GM23338 (cell line): ENCODE data around the gene CYP26B1. TPM values are rescaled to one million over a fixed set of nuclear protein-coding genes. Genes with fewer than 3 reads are reported as not detected.

ENCODE experiments used
- ATAC-seq: fragments of 200-7000 bp; cut with Tn5 transposase; 3 replicates; pipeline ENCODE4 v1.9.1; 2020
- DNase-seq: peaks from one replicate; pipeline ENCODE4 v3.0.0-alpha.2; 2015; ENCODE audit warnings: low spot score
- H2AFZ ChIP-seq: fragments of 200-600 bp; sonication (generic); 2 replicates; pipeline ENCODE4 v1.8.0; 2016; ENCODE audit warnings: antibody characterized with exemption, mild to moderate bottlenecking, moderate library complexity
- H3F3A ChIP-seq: fragments of 200-600 bp; sonication (generic); replicated peaks from 2 replicates; pipeline ENCODE4 v1.8.0; 2017; ENCODE audit warnings: antibody characterized with exemption, mixed run types, low read depth
- H3K27ac ChIP-seq: fragments of 200-600 bp; sonication (generic); 2 replicates; pipeline ENCODE4 v1.6.1; 2016; ENCODE audit warnings: low read depth
- H3K27me3 ChIP-seq: fragments of 200-600 bp; sonication (generic); 2 replicates; pipeline ENCODE4 v1.8.0; 2016; ENCODE audit warnings: mild to moderate bottlenecking, mixed run types, moderate library complexity; ENCODE audit not compliant: insufficient read depth
- H3K36me3 ChIP-seq: fragments of 200-600 bp; sonication (generic); 2 replicates; pipeline ENCODE4 v1.8.0; 2016; ENCODE audit warnings: mild to moderate bottlenecking; ENCODE audit not compliant: insufficient read depth
- H3K4me1 ChIP-seq: fragments of 200-600 bp; sonication (generic); 2 replicates; pipeline ENCODE4 v1.8.0; 2016; ENCODE audit warnings: mild to moderate bottlenecking, moderate library complexity; ENCODE audit not compliant: insufficient read depth
- H3K4me2 ChIP-seq: fragments of 200-600 bp; sonication (generic); 2 replicates; pipeline ENCODE4 v1.7.1; 2017; ENCODE audit warnings: mixed run types
- H3K4me3 ChIP-seq: fragments of 200-600 bp; sonication (generic); 2 replicates; pipeline ENCODE4 v1.6.1; 2016; ENCODE audit warnings: mixed run types
- H3K79me2 ChIP-seq: fragments of 200-600 bp; sonication (generic); replicated peaks from 2 replicates; pipeline ENCODE4 v1.8.0; 2017; ENCODE audit warnings: mild to moderate bottlenecking; ENCODE audit not compliant: insufficient read depth
- H3K9me2 ChIP-seq: fragments of 200-600 bp; sonication (generic); 2 replicates; pipeline ENCODE4 v1.8.0; 2017; ENCODE audit not compliant: insufficient read depth
- H4K20me1 ChIP-seq: fragments of 200-600 bp; sonication (generic); replicated peaks from 2 replicates; pipeline ENCODE4 v1.8.0; 2017; ENCODE audit warnings: mild to moderate bottlenecking; ENCODE audit not compliant: insufficient read depth
- H3K27ac Mint-ChIP-seq: 2 replicates; pipeline ENCODE4 v1.8.0; 2020; ENCODE audit warnings: inconsistent platforms, mild to moderate bottlenecking, moderate library complexity, mixed read lengths
- H3K27me3 Mint-ChIP-seq: 3 replicates; pipeline ENCODE4 v1.8.0; 2022; ENCODE audit warnings: low read depth, mild to moderate bottlenecking, moderate library complexity, mixed read lengths, inconsistent platforms; ENCODE audit not compliant: insufficient read depth, poor library complexity
- H3K36me3 Mint-ChIP-seq: 3 replicates; pipeline ENCODE4 v1.8.0; 2021; ENCODE audit warnings: low read depth, mild to moderate bottlenecking, inconsistent platforms, moderate library complexity, mixed read lengths
- H3K4me1 Mint-ChIP-seq: 3 replicates; pipeline ENCODE4 v1.8.0; 2020; ENCODE audit warnings: mild to moderate bottlenecking, inconsistent platforms, mixed read lengths
- H3K4me3 Mint-ChIP-seq: 3 replicates; pipeline ENCODE4 v1.8.0; 2021; ENCODE audit warnings: moderate library complexity, mild to moderate bottlenecking, inconsistent platforms, mixed read lengths
- H3K9me3 Mint-ChIP-seq: 3 replicates; pipeline ENCODE4 v1.8.0; 2020; ENCODE audit warnings: moderate library complexity, mild to moderate bottlenecking, inconsistent platforms, mixed read lengths
- CREB1 ChIP-seq: fragments of 250-450 bp; sonication (Bioruptor Pico); IDR thresholded peaks from 2 replicates; pipeline ENCODE4 v1.5.0; 2020; ENCODE audit warnings: low read depth, mild to moderate bottlenecking, moderate library complexity
- EZH2 ChIP-seq: fragments of 200-600 bp; sonication (generic); IDR thresholded peaks from one replicate; pipeline ENCODE4 v1.8.0; 2017; ENCODE audit warnings: antibody characterized with exemption, mild to moderate bottlenecking, low read depth; ENCODE audit not compliant: unreplicated experiment
- EZH2phosphoT487 ChIP-seq: fragments of 200-600 bp; sonication (generic); IDR thresholded peaks from one replicate; pipeline ENCODE4 v1.8.1; 2018; ENCODE audit warnings: antibody characterized with exemption; ENCODE audit not compliant: unreplicated experiment
- JUNB ChIP-seq: IDR thresholded peaks from one replicate; pipeline ENCODE4 v1.6.1; 2016; ENCODE audit warnings: antibody characterized with exemption; ENCODE audit not compliant: unreplicated experiment
- NANOG ChIP-seq: IDR thresholded peaks from 2 replicates; pipeline ENCODE4 v1.6.1; 2016; ENCODE audit warnings: antibody characterized with exemption, borderline replicate concordance
- POLR2AphosphoS5 ChIP-seq: IDR thresholded peaks from 2 replicates; pipeline ENCODE4 v1.6.1; 2016; ENCODE audit warnings: antibody characterized with exemption, low read depth
- STAT1 ChIP-seq: IDR thresholded peaks from one replicate; pipeline ENCODE4 v1.6.1; 2016; ENCODE audit warnings: antibody characterized with exemption; ENCODE audit not compliant: unreplicated experiment
- ZNF114 ChIP-seq: fragments of 250-450 bp; sonication (Bioruptor Pico); IDR thresholded peaks from 2 replicates; pipeline ENCODE4 v1.5.0; 2020; ENCODE audit warnings: mild to moderate bottlenecking, moderate library complexity
- ZNF331 ChIP-seq: fragments of 250-450 bp; sonication (Bioruptor Pico); IDR thresholded peaks from 2 replicates; pipeline ENCODE4 v1.5.0; 2020; ENCODE audit warnings: low read depth, mild to moderate bottlenecking, moderate library complexity
- polyA plus RNA-seq: library from polyadenylated mRNA; unstranded; fragments of >200 nt; fragmentation: Nextera tagmentation; extraction: Ambion mirVana; gene quantifications from 2 replicates; pipeline ENCODE4 v1.2.1, GENCODE V29; 2016
- total RNA-seq: library from RNA; depleted of rRNA; stranded (reverse); fragments of >200 nt; shearing (Covaris generic); gene quantifications from 2 replicates; pipeline ENCODE4 v1.2.3, GENCODE V29; 2014
- TF ChIP-seq, protein P1 (sequence below): IDR thresholded peaks from one replicate; pipeline ENCODE4 v1.6.1; 2018; ENCODE audit warnings: antibody characterized with exemption; ENCODE audit not compliant: unreplicated experiment
- TF ChIP-seq, protein P2 (sequence below): fragments of 250-450 bp; sonication (Bioruptor Pico); IDR thresholded peaks from 2 replicates; pipeline ENCODE4 v1.5.0; 2020; ENCODE audit warnings: mild to moderate bottlenecking, moderate library complexity
- TF ChIP-seq, protein P3 (sequence below): IDR thresholded peaks from 2 replicates; pipeline ENCODE4 v1.6.1; 2016; ENCODE audit warnings: antibody characterized with exemption
- TF ChIP-seq, protein P4 (sequence below), 2 experiments: fragments of 200-600 bp in 1 of 2; sonication (generic) in 1 of 2; conservative IDR thresholded peaks; 2 replicates each; pipeline versions ENCODE4 v1.5.1 to v1.6.1; 2016 to 2017; ENCODE audit warnings: antibody characterized with exemption in 2 of 2, low read depth in 2 of 2, mild to moderate bottlenecking in 2 of 2, moderate library complexity in 1 of 2

Gene CYP26B1
- total and polyA plus RNA-seq, 2 experiments from 2014 or later, result 0.05 to 0.31 TPM

DNA sequence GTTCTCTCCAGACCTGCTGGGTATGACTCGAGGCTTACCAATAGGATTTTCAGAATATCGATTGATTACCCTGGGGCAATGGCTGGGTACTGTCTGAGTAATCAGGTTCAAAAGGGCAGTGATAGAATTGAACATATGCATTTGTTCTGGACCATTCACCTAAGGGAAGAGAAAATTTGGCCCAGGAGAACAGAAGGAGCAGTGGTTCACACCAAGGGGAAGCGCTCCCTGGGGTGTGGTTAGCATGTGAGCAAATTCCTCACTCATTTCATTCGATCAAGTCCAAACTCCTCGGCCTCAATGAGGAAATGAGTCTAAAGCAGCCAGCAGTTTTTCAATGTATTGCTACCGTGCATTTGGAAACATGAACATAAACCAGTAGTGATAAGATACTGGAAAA is 55.6 kb downstream of the CYP26B1 start:
- Histone ChIP-seq H3K4me1 (no peaks in the 10 kb centered on the region), H3K27ac (no peak overlapping the region), H3K27me3 (no peaks in the 10 kb centered on the region), H2AFZ (no peak overlapping the region), H3K4me2 (no peak overlapping the region), H4K20me1 (no peaks in the 10 kb centered on the region), H3K79me2 (no peaks in the 10 kb centered on the region), H3K4me3 (no peak overlapping the region), H3K36me3 (no peaks in the 10 kb centered on the region; the same call in 1 of the 2 replicates), H3K9me2 (0 out of 2 replicates have a peak, but pooled peaks cover 3% of the 10 kb centered on the region), H3F3A (no peaks in the 10 kb centered on the region)
- H3K9me3 Mint-ChIP-seq, result peaks cover 3% of the 10 kb centered on the region; the same call in 1 of the 3 replicates
- TF ChIP-seq, protein P1, sequence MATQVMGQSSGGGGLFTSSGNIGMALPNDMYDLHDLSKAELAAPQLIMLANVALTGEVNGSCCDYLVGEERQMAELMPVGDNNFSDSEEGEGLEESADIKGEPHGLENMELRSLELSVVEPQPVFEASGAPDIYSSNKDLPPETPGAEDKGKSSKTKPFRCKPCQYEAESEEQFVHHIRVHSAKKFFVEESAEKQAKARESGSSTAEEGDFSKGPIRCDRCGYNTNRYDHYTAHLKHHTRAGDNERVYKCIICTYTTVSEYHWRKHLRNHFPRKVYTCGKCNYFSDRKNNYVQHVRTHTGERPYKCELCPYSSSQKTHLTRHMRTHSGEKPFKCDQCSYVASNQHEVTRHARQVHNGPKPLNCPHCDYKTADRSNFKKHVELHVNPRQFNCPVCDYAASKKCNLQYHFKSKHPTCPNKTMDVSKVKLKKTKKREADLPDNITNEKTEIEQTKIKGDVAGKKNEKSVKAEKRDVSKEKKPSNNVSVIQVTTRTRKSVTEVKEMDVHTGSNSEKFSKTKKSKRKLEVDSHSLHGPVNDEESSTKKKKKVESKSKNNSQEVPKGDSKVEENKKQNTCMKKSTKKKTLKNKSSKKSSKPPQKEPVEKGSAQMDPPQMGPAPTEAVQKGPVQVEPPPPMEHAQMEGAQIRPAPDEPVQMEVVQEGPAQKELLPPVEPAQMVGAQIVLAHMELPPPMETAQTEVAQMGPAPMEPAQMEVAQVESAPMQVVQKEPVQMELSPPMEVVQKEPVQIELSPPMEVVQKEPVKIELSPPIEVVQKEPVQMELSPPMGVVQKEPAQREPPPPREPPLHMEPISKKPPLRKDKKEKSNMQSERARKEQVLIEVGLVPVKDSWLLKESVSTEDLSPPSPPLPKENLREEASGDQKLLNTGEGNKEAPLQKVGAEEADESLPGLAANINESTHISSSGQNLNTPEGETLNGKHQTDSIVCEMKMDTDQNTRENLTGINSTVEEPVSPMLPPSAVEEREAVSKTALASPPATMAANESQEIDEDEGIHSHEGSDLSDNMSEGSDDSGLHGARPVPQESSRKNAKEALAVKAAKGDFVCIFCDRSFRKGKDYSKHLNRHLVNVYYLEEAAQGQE, result no peak
- TF ChIP-seq ZNF331 (CRISPR knock-in tag) (no peak), EZH2 (no peak), JUNB (no peak), NANOG (no peak), ZNF114 (CRISPR knock-in tag) (no peak), EZH2phosphoT487 (no peak), POLR2AphosphoS5 (no peak), CREB1 (CRISPR knock-in tag) (no peak), STAT1 (no peak)
- TF ChIP-seq, protein P2, sequence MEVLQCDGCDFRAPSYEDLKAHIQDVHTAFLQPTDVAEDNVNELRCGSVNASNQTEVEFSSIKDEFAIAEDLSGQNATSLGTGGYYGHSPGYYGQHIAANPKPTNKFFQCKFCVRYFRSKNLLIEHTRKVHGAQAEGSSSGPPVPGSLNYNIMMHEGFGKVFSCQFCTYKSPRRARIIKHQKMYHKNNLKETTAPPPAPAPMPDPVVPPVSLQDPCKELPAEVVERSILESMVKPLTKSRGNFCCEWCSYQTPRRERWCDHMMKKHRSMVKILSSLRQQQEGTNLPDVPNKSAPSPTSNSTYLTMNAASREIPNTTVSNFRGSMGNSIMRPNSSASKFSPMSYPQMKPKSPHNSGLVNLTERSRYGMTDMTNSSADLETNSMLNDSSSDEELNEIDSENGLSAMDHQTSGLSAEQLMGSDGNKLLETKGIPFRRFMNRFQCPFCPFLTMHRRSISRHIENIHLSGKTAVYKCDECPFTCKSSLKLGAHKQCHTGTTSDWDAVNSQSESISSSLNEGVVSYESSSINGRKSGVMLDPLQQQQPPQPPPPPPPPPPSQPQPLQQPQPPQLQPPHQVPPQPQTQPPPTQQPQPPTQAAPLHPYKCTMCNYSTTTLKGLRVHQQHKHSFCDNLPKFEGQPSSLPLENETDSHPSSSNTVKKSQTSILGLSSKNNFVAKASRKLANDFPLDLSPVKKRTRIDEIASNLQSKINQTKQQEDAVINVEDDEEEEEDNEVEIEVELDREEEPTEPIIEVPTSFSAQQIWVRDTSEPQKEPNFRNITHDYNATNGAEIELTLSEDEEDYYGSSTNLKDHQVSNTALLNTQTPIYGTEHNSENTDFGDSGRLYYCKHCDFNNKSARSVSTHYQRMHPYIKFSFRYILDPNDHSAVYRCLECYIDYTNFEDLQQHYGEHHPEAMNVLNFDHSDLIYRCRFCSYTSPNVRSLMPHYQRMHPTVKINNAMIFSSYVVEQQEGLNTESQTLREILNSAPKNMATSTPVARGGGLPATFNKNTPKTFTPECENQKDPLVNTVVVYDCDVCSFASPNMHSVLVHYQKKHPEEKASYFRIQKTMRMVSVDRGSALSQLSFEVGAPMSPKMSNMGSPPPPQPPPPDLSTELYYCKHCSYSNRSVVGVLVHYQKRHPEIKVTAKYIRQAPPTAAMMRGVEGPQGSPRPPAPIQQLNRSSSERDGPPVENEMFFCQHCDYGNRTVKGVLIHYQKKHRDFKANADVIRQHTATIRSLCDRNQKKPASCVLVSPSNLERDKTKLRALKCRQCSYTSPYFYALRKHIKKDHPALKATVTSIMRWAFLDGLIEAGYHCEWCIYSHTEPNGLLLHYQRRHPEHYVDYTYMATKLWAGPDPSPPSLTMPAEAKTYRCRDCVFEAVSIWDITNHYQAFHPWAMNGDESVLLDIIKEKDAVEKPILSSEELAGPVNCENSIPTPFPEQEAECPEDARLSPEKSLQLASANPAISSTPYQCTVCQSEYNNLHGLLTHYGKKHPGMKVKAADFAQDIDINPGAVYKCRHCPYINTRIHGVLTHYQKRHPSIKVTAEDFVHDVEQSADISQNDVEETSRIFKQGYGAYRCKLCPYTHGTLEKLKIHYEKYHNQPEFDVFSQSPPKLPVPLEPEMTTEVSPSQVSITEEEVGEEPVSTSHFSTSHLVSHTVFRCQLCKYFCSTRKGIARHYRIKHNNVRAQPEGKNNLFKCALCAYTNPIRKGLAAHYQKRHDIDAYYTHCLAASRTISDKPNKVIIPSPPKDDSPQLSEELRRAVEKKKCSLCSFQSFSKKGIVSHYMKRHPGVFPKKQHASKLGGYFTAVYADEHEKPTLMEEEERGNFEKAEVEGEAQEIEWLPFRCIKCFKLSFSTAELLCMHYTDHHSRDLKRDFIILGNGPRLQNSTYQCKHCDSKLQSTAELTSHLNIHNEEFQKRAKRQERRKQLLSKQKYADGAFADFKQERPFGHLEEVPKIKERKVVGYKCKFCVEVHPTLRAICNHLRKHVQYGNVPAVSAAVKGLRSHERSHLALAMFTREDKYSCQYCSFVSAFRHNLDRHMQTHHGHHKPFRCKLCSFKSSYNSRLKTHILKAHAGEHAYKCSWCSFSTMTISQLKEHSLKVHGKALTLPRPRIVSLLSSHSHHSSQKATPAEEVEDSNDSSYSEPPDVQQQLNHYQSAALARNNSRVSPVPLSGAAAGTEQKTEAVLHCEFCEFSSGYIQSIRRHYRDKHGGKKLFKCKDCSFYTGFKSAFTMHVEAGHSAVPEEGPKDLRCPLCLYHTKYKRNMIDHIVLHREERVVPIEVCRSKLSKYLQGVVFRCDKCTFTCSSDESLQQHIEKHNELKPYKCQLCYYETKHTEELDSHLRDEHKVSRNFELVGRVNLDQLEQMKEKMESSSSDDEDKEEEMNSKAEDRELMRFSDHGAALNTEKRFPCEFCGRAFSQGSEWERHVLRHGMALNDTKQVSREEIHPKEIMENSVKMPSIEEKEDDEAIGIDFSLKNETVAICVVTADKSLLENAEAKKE, result no peak
- TF ChIP-seq, protein P3, sequence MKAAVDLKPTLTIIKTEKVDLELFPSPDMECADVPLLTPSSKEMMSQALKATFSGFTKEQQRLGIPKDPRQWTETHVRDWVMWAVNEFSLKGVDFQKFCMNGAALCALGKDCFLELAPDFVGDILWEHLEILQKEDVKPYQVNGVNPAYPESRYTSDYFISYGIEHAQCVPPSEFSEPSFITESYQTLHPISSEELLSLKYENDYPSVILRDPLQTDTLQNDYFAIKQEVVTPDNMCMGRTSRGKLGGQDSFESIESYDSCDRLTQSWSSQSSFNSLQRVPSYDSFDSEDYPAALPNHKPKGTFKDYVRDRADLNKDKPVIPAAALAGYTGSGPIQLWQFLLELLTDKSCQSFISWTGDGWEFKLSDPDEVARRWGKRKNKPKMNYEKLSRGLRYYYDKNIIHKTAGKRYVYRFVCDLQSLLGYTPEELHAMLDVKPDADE, result no peak
- TF ChIP-seq, protein P4, sequence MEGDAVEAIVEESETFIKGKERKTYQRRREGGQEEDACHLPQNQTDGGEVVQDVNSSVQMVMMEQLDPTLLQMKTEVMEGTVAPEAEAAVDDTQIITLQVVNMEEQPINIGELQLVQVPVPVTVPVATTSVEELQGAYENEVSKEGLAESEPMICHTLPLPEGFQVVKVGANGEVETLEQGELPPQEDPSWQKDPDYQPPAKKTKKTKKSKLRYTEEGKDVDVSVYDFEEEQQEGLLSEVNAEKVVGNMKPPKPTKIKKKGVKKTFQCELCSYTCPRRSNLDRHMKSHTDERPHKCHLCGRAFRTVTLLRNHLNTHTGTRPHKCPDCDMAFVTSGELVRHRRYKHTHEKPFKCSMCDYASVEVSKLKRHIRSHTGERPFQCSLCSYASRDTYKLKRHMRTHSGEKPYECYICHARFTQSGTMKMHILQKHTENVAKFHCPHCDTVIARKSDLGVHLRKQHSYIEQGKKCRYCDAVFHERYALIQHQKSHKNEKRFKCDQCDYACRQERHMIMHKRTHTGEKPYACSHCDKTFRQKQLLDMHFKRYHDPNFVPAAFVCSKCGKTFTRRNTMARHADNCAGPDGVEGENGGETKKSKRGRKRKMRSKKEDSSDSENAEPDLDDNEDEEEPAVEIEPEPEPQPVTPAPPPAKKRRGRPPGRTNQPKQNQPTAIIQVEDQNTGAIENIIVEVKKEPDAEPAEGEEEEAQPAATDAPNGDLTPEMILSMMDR (conservative IDR thresholded peaks at IDR 0.05; ENCODE audit: low read depth in 2 of 2), result no peak
- peaks cover 5% of the 10 kb centered on the region for H3K27me3 Mint-ChIP-seq
- DNase-seq (no peak), ATAC-seq (no peak)
- no peaks in the 10 kb centered on the region for H3K36me3 Mint-ChIP-seq
- peaks cover 7% of the 10 kb centered on the region for H3K4me1 Mint-ChIP-seq
- H3K27ac Mint-ChIP-seq, result no peak overlapping the region
- no peak overlapping the region for H3K4me3 Mint-ChIP-seq
